Measurements from ENCODE around the gene CEP44. TPM values are rescaled to one million over a fixed set of nuclear protein-coding genes. Genes with fewer than 3 reads are reported as not detected.

The CEP44 gene
- total and polyA plus RNA-seq, 12 donors = 5.8 to 22.5 (median 15.8) TPM

DNA sequence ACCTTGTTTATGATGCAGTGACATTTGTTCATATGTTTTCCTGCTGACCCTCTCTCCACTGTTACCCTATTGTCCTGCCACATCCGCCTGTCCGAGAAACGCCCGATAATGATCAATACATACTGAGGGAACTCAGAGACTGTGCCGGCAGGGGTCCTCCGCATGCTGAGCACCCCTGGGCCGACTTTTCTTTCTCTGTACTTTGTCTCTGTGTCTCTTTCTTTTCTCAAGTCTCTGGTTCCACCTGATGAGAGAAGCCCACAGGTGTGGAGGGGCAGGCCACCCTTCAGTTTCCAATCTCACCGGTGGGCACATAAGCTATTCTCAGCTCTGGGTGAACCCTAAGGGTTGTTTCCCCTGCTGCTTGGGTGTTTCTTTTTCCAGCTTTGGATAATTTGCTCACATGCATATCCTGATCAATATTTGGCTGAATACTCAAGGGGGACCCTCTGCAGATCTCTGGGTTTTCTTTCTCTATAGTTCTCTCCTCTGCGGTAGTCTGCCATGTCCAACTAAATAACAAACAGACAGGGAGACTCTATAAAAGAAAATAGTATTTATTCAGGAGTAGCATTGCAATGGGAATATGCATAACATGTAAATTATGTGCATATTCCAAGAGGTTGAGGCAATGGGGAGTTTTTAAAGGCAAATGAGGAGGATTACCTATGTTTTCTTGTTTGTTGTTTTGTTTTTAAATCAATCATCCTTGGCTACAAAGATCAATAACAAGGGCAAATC, 97.2 kb downstream of the CEP44 start:
- no peak for DNase-seq
- intact Hi-C loops (cut with DNase I) = no loop called here
- Histone ChIP-seq H3K4me3 (no peak overlapping the region), H3K9me3 (replicated peaks in 1 of 3) (no peaks in the 10 kb centered on the region), H3K27me3 (no peaks in the 10 kb centered on the region), H3K36me3 (replicated peaks in 1 of 2) (no peaks in the 10 kb centered on the region), H3K4me1 (replicated peaks in 1 of 2) (no peaks in the 10 kb centered on the region), H3K27ac (no peak overlapping the region)
- no peak for TF ChIP-seq POLR2A (IDR thresholded peaks at IDR 0.05)
- no peak for TF ChIP-seq CTCF (IDR thresholded peaks at IDR 0.05)
- 79 to 95% (median 87%) methylated on average over 9 of the region's 9 CpGs for WGBS, 4 donors

DNA sequence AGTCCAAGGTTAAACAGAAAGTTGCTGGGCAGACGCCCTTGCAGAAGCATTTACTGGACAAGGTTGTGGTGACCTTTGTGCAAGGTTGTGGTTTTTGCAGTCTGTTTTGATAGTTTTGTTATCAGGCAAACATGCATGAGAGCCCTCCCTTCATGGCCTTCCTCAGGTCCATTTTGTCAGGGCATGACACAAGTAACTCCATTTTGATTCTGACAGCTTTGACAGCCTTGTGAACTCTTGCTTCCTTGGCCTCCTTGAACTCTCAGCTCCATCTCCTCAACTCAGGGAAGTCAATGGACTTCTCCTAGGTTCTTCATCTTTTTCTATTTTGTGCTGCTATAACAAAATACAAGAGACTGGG, 97.7 kb downstream of the CEP44 start:
- H3K9me3 ChIP-seq (replicated peaks in 1 of 3) = no peaks in the 10 kb centered on the region
- no peak overlapping the region for H3K27ac ChIP-seq
- no peaks in the 10 kb centered on the region for H3K27me3 ChIP-seq
- no peak overlapping the region for H3K4me3 ChIP-seq
- TF ChIP-seq POLR2A (IDR thresholded peaks at IDR 0.05) (no peak), CTCF (IDR thresholded peaks at IDR 0.05) (no peak)
- WGBS, 4 donors = 11 to 42% (median 31%) methylated on average over 1 of the region's 1 CpG
- no peaks in the 10 kb centered on the region for H3K4me1 ChIP-seq (replicated peaks in 1 of 2)
- intact Hi-C loops (cut with DNase I) = no loop called here
- no peaks in the 10 kb centered on the region for H3K36me3 ChIP-seq (replicated peaks in 1 of 2)
- no peak for DNase-seq

Other genes with a start within 250 kb of the CEP44 start
- gene FBXO8, start 244 bp upstream of the CEP44 start, total RNA-seq = 10 to 100 TPM; 30.8 to 60.9 (median 38.0) TPM
- gene FBXO8, start 244 bp upstream of the CEP44 start, polyA plus RNA-seq = 10 to 100 TPM; 17.9 to 41.0 (median 20.0) TPM
- gene HPGD, start 238.6 kb downstream of the CEP44 start, total RNA-seq = 100 to 1,000 TPM in 1 of 9 donors, 10 to 100 TPM in 5, 1 to 10 TPM in 3; 3.6 to 443 (median 20.5) TPM
- 10 to 100 TPM; 12.0 to 17.9 (median 14.7) TPM for gene HPGD, start 238.6 kb downstream of the CEP44 start, polyA plus RNA-seq

Measured in adrenal gland (tissue), 12 donors.